Astrocyte of the spinal cord (primary cell): ENCODE data around the gene ACER2.

Experiments used
- DNase-seq: peaks from one replicate; pipeline ENCODE4 v3.0.0; 2011; ENCODE audit warnings: low read depth, low spot score
- H3K4me3 ChIP-seq: 2 replicates; pipeline ENCODE4 v1.5.1; 2011; ENCODE audit warnings: low read depth, mild to moderate bottlenecking, low read length, moderate library complexity
- CTCF ChIP-seq: IDR thresholded peaks from 2 replicates; pipeline ENCODE4 v1.5.1; 2012; ENCODE audit warnings: low read depth, mild to moderate bottlenecking, low read length, inconsistent platforms
- in situ Hi-C: cut with HindIII; loops from 2 replicates; pipeline ENCODE4 v1.10.0; 2017; ENCODE audit warnings: low sequenced_read_pairs

Gene ACER2

GRCh38 chr9:19480345-19480744 lies 71.5 kb downstream of the ACER2 start:
- no peak for DNase-seq
- TF ChIP-seq CTCF = no peak
- in situ Hi-C loops = no loop called here
- H3K4me3 ChIP-seq = no peak overlapping the region

- no peak overlapping the region for H3K4me3 ChIP-seq
- TF ChIP-seq CTCF = no peak
- in situ Hi-C loops = no loop called here
- no peak for DNase-seq
Measured at GRCh38 chr9:19481121-19481870, 72.5 kb downstream of the ACER2 start.

- no peak for TF ChIP-seq CTCF
- H3K4me3 ChIP-seq = no peak overlapping the region
- DNase-seq = no peak
- in situ Hi-C loops = no loop called here
Measured at GRCh38 chr9:19481971-19482404, 73.2 kb downstream of the ACER2 start.

- in situ Hi-C loops = no loop called here
- no peak for TF ChIP-seq CTCF
- H3K4me3 ChIP-seq = no peak overlapping the region
- no peak for DNase-seq
Measured at GRCh38 chr9:19484699-19485098, 75.9 kb downstream of the ACER2 start.

- TF ChIP-seq CTCF = no peak
- in situ Hi-C loops = no loop called here
- H3K4me3 ChIP-seq = no peak overlapping the region
- DNase-seq = no peak
Measured at GRCh38 chr9:19485193-19485592, 76.4 kb downstream of the ACER2 start.

GRCh38 chr9:19486803-19487202 lies 78.0 kb downstream of the ACER2 start:
- in situ Hi-C loops = no loop called here
- TF ChIP-seq CTCF = no peak
- DNase-seq = no peak

More at GRCh38 chr9:19486803-19487202, 78.0 kb downstream of the ACER2 start:
- H3K4me3 ChIP-seq = no peak overlapping the region
